ENCODE data around the gene TRIM42. TPM values are rescaled to one million over a fixed set of nuclear protein-coding genes. Genes with fewer than 3 reads are reported as not detected.

TRIM42 gene
- total RNA-seq, 1 experiment from 2014 or later, result not detected

GRCh38 chr3:140712301-140712700 is 34.4 kb downstream of the TRIM42 start:
- no TSS peak for BruUV-seq (replicated peaks)
- H3K27ac Mint-ChIP-seq (ENCODE audit: low read depth, unreplicated experiment), result no peak overlapping the region
- CTCF ChIA-PET, result no interaction called here

GRCh38 chr3:140715035-140715434 is 37.2 kb downstream of the TRIM42 start:
- H3K36me3 Mint-ChIP-seq (ENCODE audit: insufficient read depth, unreplicated experiment), result no peaks in the 10 kb centered on the region
- POLR2A ChIA-PET, result no interaction called here
- H3K9me3 Mint-ChIP-seq (ENCODE audit: unreplicated experiment), result peaks cover 7% of the 10 kb centered on the region
- no peaks in the 10 kb centered on the region for H3K27me3 Mint-ChIP-seq (ENCODE audit: insufficient read depth, unreplicated experiment)
- BruUV-seq (replicated peaks), result no TSS peak
- no peak overlapping the region for H3K27ac Mint-ChIP-seq (ENCODE audit: low read depth, unreplicated experiment)
- H3K4me1 Mint-ChIP-seq (ENCODE audit: insufficient read depth, unreplicated experiment), result no peaks in the 10 kb centered on the region
- no peak for DNase-seq (ENCODE audit: unreplicated experiment)
- CTCF ChIA-PET, result no interaction called here
- no peak for TF ChIP-seq CTCF (IDR thresholded peaks at IDR 0.05; ENCODE audit: unreplicated experiment)
- no peak overlapping the region for H3K4me3 Mint-ChIP-seq (ENCODE audit: unreplicated experiment)
- intact Hi-C loops (cut with micrococcal nuclease), result no loop called here

More at GRCh38 chr3:140712301-140712700, 34.4 kb downstream of the TRIM42 start:
- TF ChIP-seq CTCF (IDR thresholded peaks at IDR 0.05; ENCODE audit: unreplicated experiment), result no peak
- H3K27me3 Mint-ChIP-seq (ENCODE audit: insufficient read depth, unreplicated experiment), result no peaks in the 10 kb centered on the region
- POLR2A ChIA-PET, result no interaction called here
- H3K36me3 Mint-ChIP-seq (ENCODE audit: insufficient read depth, unreplicated experiment), result no peaks in the 10 kb centered on the region
- no peak for DNase-seq (ENCODE audit: unreplicated experiment)
- intact Hi-C loops (cut with micrococcal nuclease), result no loop called here
- no peaks in the 10 kb centered on the region for H3K4me1 Mint-ChIP-seq (ENCODE audit: insufficient read depth, unreplicated experiment)
- no peaks in the 10 kb centered on the region for H3K9me3 Mint-ChIP-seq (ENCODE audit: unreplicated experiment)
- H3K4me3 Mint-ChIP-seq (ENCODE audit: unreplicated experiment), result no peak overlapping the region

- DNase-seq (ENCODE audit: unreplicated experiment), result no peak
- H3K36me3 Mint-ChIP-seq (ENCODE audit: insufficient read depth, unreplicated experiment), result no peaks in the 10 kb centered on the region
- H3K9me3 Mint-ChIP-seq (ENCODE audit: unreplicated experiment), result peaks cover 10% of the 10 kb centered on the region
- intact Hi-C loops (cut with micrococcal nuclease), result no loop called here
- CTCF ChIA-PET, result no interaction called here
- no peak overlapping the region for H3K27ac Mint-ChIP-seq (ENCODE audit: low read depth, unreplicated experiment)
- no peaks in the 10 kb centered on the region for H3K27me3 Mint-ChIP-seq (ENCODE audit: insufficient read depth, unreplicated experiment)
- POLR2A ChIA-PET, result no interaction called here
- H3K4me1 Mint-ChIP-seq (ENCODE audit: insufficient read depth, unreplicated experiment), result no peaks in the 10 kb centered on the region
- TF ChIP-seq CTCF (IDR thresholded peaks at IDR 0.05; ENCODE audit: unreplicated experiment), result no peak
- BruUV-seq (replicated peaks), result no TSS peak
- no peak overlapping the region for H3K4me3 Mint-ChIP-seq (ENCODE audit: unreplicated experiment)
Observed at GRCh38 chr3:140717921-140718320, 40.1 kb downstream of the TRIM42 start.

GRCh38 chr3:140719841-140720614 is 42.2 kb downstream of the TRIM42 start:
- no peaks in the 10 kb centered on the region for H3K36me3 Mint-ChIP-seq (ENCODE audit: insufficient read depth, unreplicated experiment)
- CTCF ChIA-PET, result no interaction called here
- TF ChIP-seq CTCF (IDR thresholded peaks at IDR 0.05; ENCODE audit: unreplicated experiment), result no peak
- H3K4me1 Mint-ChIP-seq (ENCODE audit: insufficient read depth, unreplicated experiment), result no peaks in the 10 kb centered on the region
- H3K4me3 Mint-ChIP-seq (ENCODE audit: unreplicated experiment), result no peak overlapping the region
- H3K9me3 Mint-ChIP-seq (ENCODE audit: unreplicated experiment), result peaks cover 14% of the 10 kb centered on the region
- no peaks in the 10 kb centered on the region for H3K27me3 Mint-ChIP-seq (ENCODE audit: insufficient read depth, unreplicated experiment)
- H3K27ac Mint-ChIP-seq (ENCODE audit: low read depth, unreplicated experiment), result no peak overlapping the region
- POLR2A ChIA-PET, result no interaction called here
- intact Hi-C loops (cut with micrococcal nuclease), result no loop called here
- no peak for DNase-seq (ENCODE audit: unreplicated experiment)
- no TSS peak for BruUV-seq (replicated peaks)
